T-helper 22 cell (primary cell): Measurements from ENCODE around the gene CEACAM20.
"Not testable (repeated sequence)": the region's sequence is repeated elsewhere in the genome, so short reads cannot be mapped to it uniquely, and the experiment has no call there.

Source experiments
- DNase-seq: peaks from one replicate; pipeline ENCODE4 v3.0.0-alpha.2; 2020; ENCODE audit warnings: low read depth

The CEACAM20 gene

GRCh38 chr19:44548736-44549135 lies 19.3 kb upstream of the CEACAM20 start:
- DNase-seq = no peak

GRCh38 chr19:44544031-44544430 lies 14.6 kb upstream of the CEACAM20 start:
- no peak for DNase-seq

DNA sequence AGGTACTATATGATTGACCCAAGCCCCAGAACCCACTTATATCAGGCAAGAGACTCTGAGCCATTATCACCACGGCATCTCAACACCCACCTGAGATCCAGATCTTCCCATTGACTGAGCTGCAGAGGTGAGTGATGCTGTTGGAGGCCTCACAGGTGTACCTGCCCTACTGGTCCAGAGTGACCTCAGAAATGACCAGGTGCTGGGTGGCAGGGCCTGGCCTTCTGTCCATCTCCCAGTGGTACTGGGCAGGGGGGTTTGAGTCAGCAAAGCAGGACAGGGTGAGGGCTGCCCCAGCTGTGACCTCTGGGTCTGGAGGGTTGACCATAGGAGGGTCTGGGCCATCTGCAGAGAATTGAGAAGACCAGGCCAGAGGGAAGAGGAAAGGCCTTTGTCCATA lies 13.2 kb upstream of the CEACAM20 start:
- DNase-seq = no peak

DNA sequence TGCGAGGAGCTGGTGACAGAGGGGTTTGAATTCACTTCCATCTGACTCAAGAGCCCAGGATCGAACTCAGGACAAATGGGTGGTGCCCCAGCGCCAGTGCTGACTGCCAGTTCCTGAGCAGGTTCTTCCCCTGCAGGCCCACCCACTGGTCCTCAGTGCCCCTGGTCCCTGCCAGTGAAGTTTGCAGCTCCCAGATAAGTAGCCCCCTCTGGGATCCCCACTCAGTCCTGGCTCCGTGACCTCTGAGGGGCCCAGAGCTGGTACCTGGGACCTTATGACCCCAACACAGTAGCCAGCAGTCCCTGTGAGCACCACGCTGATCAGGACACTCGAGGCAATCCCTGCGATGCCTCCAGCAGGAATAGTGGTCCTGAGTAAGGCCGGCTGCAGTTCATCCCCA lies 11.3 kb upstream of the CEACAM20 start:
- DNase-seq = no peak

GRCh38 chr19:44539991-44540390 lies 10.5 kb upstream of the CEACAM20 start:
- DNase-seq = no peak

- DNase-seq = no peak
These were observed 9.9 kb upstream of the CEACAM20 start for GRCh38 chr19:44539236-44539826.

GRCh38 chr19:44535361-44535760 lies 5.9 kb upstream of the CEACAM20 start:
- DNase-seq = not testable (repeated sequence)

- DNase-seq = no peak
These were observed 3.3 kb upstream of the CEACAM20 start for GRCh38 chr19:44532819-44533218.

DNA sequence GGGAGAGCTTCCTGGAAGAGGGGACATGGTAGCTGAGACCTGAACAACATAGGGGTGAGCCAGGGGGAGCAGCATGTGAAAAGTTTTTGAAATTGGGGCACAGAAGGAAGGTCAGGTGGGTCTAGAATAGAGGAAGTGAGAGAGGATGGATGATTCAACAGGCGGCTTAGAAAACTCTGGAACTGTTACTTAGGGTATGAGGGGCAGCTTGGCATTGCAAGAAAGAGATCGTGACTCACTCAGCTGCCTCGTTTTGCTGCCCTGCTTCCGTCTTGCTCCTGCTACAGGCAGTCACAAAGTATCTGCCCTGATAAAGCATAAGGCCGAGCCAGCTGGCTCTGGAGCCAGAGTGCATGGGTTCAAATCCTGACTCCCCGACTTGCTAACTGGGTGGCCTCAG lies 1.3 kb upstream of the CEACAM20 start:
- DNase-seq = no peak

DNA sequence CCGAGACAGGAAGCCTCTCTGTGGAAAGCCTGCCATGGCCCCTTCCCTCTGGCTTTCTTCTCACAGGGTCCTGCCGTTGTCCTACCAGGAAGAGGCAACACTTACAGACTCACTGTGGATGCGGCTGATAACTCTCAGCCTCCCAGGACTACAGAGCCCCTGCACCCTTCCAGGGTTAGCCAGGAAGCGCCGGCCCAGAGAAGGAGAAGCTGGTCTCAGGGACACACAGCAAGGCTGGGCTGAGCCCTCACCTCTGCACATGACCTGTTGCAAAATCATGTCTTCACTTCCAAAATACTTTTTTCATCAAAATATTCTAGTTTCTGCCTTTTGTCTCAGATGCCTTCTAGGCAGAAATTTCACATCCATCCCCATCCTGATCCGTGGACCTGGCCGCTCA lies 1.9 kb downstream of the CEACAM20 start:
- no peak for DNase-seq

GRCh38 chr19:44525721-44526430 lies 3.6 kb downstream of the CEACAM20 start:
- no peak for DNase-seq

DNA sequence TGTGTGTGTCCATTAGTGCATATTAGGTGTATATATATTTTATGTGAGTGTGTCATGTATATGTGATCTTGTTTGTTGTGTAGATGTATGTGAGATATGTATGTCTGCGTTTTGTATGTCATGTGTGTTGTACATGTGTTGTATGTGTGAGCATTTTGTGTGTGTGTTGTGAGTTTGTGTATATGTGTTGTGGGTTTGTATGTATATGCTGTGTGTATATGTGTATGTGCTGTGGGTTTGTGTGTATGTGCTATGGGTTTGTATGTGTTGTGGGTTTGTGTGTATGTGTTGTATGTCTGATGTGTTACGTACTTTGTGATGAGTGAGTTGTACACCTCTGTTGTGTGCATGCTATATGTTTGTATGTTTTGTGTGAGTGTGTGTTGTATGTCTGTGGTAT lies 8.1 kb downstream of the CEACAM20 start:
- DNase-seq = no peak

DNA sequence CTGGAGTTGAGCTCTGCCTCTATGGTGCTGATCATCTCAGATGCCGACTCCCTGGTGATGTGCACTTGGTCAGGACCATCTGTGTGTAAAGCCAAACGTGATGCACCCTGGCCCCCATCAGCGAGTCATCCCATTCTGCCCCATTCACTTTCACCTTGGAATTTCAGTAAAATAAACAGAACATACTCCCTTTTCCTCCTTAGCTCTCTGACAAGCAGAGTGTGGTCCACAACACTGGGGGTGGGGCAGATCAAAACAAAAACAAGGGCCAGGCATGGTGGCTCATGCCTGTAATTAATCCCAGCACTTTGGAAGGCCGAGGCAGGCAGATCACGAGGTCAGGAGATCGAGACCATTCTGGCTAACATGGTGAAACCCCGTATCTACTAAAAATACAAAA lies 12.3 kb downstream of the CEACAM20 start:
- DNase-seq = no peak

DNA sequence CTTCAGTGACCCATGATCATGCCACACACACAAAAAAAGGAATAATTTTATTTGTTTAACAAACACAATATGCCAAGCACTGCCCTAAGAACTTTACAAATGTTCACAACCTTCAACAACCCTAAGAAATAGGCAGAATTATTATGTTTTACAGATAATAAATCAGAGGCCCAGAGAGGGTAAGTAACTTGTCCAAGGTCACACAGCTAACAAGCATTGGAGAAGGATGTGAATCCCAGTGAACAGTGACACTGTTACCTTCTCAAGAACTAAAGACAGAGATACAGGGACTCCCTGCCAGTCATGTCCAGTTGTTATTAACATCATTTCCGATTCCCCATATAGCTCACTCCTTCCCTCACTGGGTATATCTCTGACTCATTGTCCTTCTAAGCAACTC lies 13.6 kb downstream of the CEACAM20 start:
- no peak for DNase-seq

GRCh38 chr19:44515031-44515430 lies 14.4 kb downstream of the CEACAM20 start:
- no peak for DNase-seq

DNA sequence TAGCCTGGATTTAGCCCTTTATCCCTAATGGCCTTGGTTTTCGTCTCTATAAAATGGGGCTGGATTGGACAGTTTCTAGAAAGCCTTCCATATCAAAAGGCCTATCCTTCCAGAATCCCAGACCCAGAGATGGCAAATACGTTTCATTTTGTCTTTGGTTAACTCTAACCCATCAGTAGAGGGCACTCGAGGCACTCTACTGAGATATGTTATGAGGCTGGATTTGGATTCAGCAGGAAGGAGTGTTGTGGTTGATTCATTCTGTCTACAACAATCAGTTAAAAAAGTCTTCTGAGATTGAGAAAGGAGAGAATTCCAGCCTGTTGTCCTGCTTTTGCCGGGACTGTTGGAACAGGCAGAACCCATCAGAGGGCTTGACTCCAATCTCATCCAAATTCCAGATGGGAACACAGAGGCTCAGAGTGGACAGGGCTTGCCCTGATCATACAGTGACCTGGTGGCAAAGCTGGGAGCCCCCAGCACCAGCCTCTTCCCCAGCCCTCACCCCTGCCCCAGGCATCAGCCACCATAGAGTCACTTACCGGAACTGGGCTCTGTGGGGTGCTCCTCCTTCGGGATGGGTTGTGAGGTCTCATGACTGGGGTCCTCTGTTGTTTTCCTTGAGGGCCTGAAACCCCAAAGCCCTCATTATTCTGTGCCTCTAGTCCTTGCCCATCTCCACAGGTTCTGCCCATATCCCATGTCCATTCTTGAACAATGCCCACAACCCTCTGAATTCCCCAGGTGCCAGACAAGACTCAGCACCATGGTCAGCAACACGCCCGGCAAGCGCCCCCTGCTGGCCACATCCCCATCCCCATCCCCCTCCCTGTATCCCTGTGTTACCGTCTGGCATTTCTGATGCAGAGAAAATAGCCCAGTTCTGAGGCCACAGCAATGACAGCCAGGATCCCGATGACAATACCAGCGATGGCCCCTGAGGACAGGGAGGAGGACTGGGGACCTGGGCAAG lies 16.9 kb downstream of the CEACAM20 start:
- DNase-seq = no peak

DNA sequence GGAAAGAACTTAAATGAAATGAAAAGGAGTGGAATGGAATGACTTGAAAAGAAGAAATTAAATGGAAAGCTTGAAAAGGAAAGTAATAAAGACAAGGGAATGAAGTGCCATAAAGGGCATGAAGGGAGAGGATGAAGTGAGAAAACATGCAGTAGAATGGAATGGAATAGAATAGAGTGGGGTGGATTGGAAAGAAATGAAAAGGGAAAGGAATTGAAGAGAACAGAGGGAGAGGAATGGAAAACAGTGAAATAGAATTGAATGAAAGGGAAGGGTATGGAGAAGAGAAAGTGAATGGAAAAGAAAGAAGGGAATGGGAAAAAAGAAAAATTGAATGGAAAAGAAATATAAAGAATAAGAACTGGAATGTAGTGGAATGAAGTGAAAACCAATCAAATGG lies 20.0 kb downstream of the CEACAM20 start:
- DNase-seq = no peak

GRCh38 chr19:44499962-44500949 lies 29.2 kb downstream of the CEACAM20 start, which contains the start of gene ZNF180:
Gene ZNF180, minus strand, starts transcription at chr19:44500522. Its CDS starts 3,188 bp downstream, at chr19:44497334.
- peak; percentile 88 for DNase-seq

- no peak for DNase-seq
These were observed 29.9 kb downstream of the CEACAM20 start for GRCh38 chr19:44499559-44499958.

GRCh38 chr19:44498988-44499387 lies 30.5 kb downstream of the CEACAM20 start:
- no peak for DNase-seq

DNA sequence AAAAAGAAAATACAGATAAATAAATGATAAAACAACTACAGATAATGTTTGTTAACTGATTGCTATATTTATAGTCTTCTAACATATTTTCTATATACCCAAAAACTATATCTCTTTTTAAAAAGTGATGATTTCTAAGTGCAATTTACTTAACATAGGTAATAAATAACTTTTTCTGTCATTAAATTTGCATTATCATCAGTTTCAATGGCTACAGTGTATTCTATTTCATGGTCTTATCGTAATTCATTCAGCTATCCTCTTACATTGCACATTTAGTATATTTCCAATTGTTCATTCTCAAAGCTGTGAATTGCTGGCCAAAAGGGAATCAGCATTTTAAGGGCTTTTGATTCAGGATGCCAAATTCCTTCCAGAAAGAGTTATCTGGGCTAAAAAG lies 32.8 kb downstream of the CEACAM20 start:
- no peak for DNase-seq
